HepG2 (cell line): ENCODE results near the gene LNPK. TPM values are rescaled to one million over a fixed set of nuclear protein-coding genes. Genes with fewer than 3 reads are reported as not detected.
A peak's percentile ranks its signal among the peaks of the same experiment; 100 is the strongest.
"Not testable (repeated sequence)": the region's sequence is repeated elsewhere in the genome, so short reads cannot be mapped to it uniquely, and the experiment has no call there.

ENCODE experiments used
- ELF3 ChIP-seq: IDR thresholded peaks from 2 replicates; pipeline ENCODE4 v1.6.1; 2016; ENCODE audit warnings: missing genetic modification reagents, missing compliant biosample characterization
- HNF4A ChIP-seq: sonication (generic); formaldehyde crosslinking; IDR thresholded peaks from 2 replicates; pipeline ENCODE4 v1.4.0; 2020; ENCODE audit warnings: missing genetic modification reagents
- HOXA5 ChIP-seq: sonication (generic); formaldehyde crosslinking; IDR thresholded peaks from 2 replicates; pipeline ENCODE4 v1.4.0; 2020; ENCODE audit warnings: missing genetic modification reagents
- MTA1 ChIP-seq: sonication (generic); formaldehyde crosslinking; IDR thresholded peaks from 2 replicates; pipeline ENCODE4 v1.4.0; 2020; ENCODE audit warnings: missing genetic modification reagents, mild to moderate bottlenecking, borderline replicate concordance
- NCOA2 ChIP-seq: sonication (generic); formaldehyde crosslinking; IDR thresholded peaks from 2 replicates; pipeline ENCODE4 v1.8.0; 2022; ENCODE audit warnings: inconsistent platforms
- NFKB2 ChIP-seq: sonication (generic); formaldehyde crosslinking; IDR thresholded peaks from 2 replicates; pipeline ENCODE4 v1.4.0; 2020; ENCODE audit warnings: missing genetic modification reagents, borderline replicate concordance
- PRPF4 ChIP-seq: fragments of 200-400 bp; formaldehyde crosslinking; IDR thresholded peaks from 2 replicates; pipeline ENCODE4 v1.6.1; 2016; ENCODE audit warnings: low read length, low read depth; ENCODE audit not compliant: poor library complexity, severe bottlenecking
- SKI ChIP-seq: fragments of 450-650 bp; IDR thresholded peaks from one replicate; pipeline ENCODE4 v1.6.1; 2018; ENCODE audit warnings: mild to moderate bottlenecking; ENCODE audit not compliant: partially characterized antibody
- STAT6 ChIP-seq: sonication (generic); formaldehyde crosslinking; IDR thresholded peaks from 2 replicates; pipeline ENCODE4 v1.4.0; 2020; ENCODE audit warnings: missing genetic modification reagents, mild to moderate bottlenecking, borderline replicate concordance
- TCF12 ChIP-seq, 2 experiments: fragments of 450-650 bp in 1 of 2; sonication (generic) in 1 of 2; formaldehyde crosslinking in 1 of 2; IDR thresholded peaks; 2 replicates each; pipeline versions ENCODE4 v1.6.1 to v1.8.0; 2017 to 2022; ENCODE audit warnings: antibody characterized with exemption in 1 of 2, mild to moderate bottlenecking in 1 of 2, missing genetic modification reagents in 1 of 2, moderate library complexity in 1 of 2
- ZNF292 ChIP-seq: sonication (generic); formaldehyde crosslinking; IDR thresholded peaks from 2 replicates; pipeline ENCODE4 v1.8.1; 2022; ENCODE audit warnings: mild to moderate bottlenecking, low read depth, missing genetic modification reagents, borderline replicate concordance
- ZNF549 ChIP-seq: sonication (generic); formaldehyde crosslinking; IDR thresholded peaks from 2 replicates; pipeline ENCODE4 v1.5.0; 2020; ENCODE audit warnings: missing genetic modification reagents
- polyA plus RNA-seq, 8 experiments: library from polyadenylated mRNA; depleted of rRNA in 3 of 8; stranded (reverse) in 7 of 8; unstranded in 1 of 8; fragments of >200 nt; fragmentation: Illumina TruSeq in 4 of 8; extraction: Trizol in 4 of 8; gene quantifications; 2 replicates each; pipeline versions ENCODE4 v1.2.1 to v1.2.3, GENCODE V29; 2011 to 2016; ENCODE audit warnings: low read depth in 4 of 8, missing spikeins in 1 of 8, mixed read lengths in 1 of 8; ENCODE audit not compliant: insufficient read depth in 1 of 8
- total RNA-seq, 5 experiments: library from RNA; depleted of rRNA; stranded (reverse); fragments of >200 nt; fragmentation: Illumina TruSeq; extraction: Trizol; gene quantifications; 2 replicates each; pipeline ENCODE4 v1.2.3, GENCODE V29; 2016; ENCODE audit warnings: low read depth in 1 of 5
- TF ChIP-seq, protein P1 (sequence below): sonication (generic); formaldehyde crosslinking; IDR thresholded peaks from 2 replicates; pipeline ENCODE4 v1.8.1; 2023; ENCODE audit warnings: mild to moderate bottlenecking, moderate library complexity, missing genetic modification reagents
- TF ChIP-seq, protein P2 (sequence below): sonication (generic); formaldehyde crosslinking; conservative IDR thresholded peaks from 2 replicates; pipeline ENCODE4 v1.4.0; 2020; ENCODE audit warnings: missing genetic modification reagents
- TF ChIP-seq, protein P3 (sequence below): IDR thresholded peaks from 2 replicates; pipeline ENCODE4 v1.6.1; 2016; ENCODE audit warnings: mild to moderate bottlenecking

Gene LNPK
- total and polyA plus RNA-seq, 2 of the 13 experiments (the other 11 are each of a cell fraction or from before 2014, with no cell fraction given): 25.4 to 26.1 TPM

DNA sequence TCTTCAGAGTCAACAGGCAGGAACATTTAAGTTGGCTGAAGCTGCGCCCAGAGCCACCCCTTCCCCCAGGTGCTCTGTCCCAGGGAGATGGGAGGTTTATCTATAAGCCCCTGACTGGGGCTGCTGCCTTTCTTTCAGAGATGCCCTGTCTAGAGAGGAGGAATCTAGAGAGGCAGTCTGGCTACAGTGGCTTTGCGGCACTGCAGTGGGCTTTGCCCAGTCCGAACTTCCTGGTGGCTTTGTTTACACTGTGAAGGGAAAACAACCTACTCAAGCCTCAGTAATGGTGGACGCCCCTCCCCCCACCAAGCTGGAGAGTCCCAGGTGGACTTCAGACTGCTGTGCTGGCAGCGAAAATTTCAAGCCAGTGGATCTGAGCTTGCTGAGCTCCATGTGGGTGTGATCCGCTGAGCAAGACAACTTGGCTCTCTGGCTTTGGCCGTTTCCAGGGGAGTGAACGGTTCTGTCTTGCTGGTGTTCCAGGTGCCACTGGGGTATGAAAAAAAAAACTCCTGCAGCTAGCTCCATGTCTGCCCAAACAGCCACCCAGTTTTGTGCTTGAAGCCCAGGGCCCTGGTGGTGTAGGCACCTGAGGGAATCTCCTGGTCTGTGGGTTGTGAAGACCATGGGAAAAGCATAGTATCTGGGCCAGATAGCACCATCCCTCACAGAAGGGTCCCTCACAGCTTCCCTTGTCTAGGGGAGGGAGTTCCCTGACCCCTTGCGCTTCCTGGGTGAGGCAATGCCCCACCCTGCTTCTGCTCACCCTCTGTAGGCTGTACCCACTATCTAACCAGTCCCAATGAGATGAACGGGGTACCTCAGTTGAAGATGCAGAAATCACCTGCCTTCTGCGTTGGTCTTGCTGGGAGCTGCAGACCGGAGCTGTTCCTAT lies 88.0 kb downstream of the LNPK start (continued):
- TF ChIP-seq, protein P1, sequence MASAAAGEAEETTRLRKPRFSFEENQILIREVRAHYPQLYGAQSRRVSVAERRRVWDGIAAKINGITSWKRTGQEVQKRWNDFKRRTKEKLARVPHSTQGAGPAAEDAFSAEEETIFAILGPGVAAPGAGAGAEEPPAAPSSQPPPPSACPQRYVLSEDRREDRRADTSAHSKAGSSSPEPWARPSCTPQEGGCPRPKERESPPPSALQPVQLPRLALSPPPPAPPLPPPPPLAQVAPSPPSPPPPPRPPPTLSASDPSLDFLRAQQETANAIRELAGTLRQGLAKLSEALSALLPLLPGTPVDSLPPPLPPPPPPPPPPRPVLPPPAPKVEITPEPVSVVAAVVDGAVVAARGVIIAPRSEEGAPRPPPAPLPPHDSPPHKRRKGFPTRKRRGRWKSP: peak; percentile 47; the same call in 1 of the 2 replicates
- TF ChIP-seq HOXA5 (CRISPR knock-in tag) (peak; percentile 52; the same call in 1 of the 2 replicates), PRPF4 (peak; percentile 54), ELF3 (CRISPR knock-in tag) (peak; percentile 100), SKI (peak; percentile 56), NFKB2 (CRISPR knock-in tag) (peak; percentile 56; the same call in 1 of the 2 replicates), TCF12 (CRISPR knock-in tag; IDR thresholded peaks at IDR 0.05) (0 out of 2 replicates have a peak, but pooled peaks have one; percentile 71), ZNF549 (CRISPR knock-in tag) (peak; percentile 86; the same call in 1 of the 2 replicates), HNF4A (CRISPR knock-in tag) (peak; percentile 93), NCOA2 (CRISPR knock-in tag) (peak; percentile 44; the same call in 1 of the 2 replicates), ZNF292 (CRISPR knock-in tag) (0 out of 2 replicates have a peak, but pooled peaks have one; percentile 25), MTA1 (CRISPR knock-in tag) (0 out of 2 replicates have a peak, but pooled peaks have one; percentile 38), STAT6 (CRISPR knock-in tag) (peak; percentile 86; the same call in 1 of the 2 replicates)
- not testable (repeated sequence) for TF ChIP-seq TCF12 (IDR thresholded peaks at IDR 0.05)
- TF ChIP-seq, protein P2, sequence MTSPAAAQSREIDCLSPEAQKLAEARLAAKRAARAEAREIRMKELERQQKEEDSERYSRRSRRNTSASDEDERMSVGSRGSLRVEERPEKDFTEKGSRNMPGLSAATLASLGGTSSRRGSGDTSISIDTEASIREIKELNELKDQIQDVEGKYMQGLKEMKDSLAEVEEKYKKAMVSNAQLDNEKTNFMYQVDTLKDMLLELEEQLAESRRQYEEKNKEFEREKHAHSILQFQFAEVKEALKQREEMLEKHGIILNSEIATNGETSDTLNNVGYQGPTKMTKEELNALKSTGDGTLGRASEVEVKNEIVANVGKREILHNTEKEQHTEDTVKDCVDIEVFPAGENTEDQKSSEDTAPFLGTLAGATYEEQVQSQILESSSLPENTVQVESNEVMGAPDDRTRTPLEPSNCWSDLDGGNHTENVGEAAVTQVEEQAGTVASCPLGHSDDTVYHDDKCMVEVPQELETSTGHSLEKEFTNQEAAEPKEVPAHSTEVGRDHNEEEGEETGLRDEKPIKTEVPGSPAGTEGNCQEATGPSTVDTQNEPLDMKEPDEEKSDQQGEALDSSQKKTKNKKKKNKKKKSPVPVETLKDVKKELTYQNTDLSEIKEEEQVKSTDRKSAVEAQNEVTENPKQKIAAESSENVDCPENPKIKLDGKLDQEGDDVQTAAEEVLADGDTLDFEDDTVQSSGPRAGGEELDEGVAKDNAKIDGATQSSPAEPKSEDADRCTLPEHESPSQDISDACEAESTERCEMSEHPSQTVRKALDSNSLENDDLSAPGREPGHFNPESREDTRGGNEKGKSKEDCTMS: 0 out of 2 replicates have a peak, but pooled peaks have one; percentile 34
- TF ChIP-seq, protein P3, sequence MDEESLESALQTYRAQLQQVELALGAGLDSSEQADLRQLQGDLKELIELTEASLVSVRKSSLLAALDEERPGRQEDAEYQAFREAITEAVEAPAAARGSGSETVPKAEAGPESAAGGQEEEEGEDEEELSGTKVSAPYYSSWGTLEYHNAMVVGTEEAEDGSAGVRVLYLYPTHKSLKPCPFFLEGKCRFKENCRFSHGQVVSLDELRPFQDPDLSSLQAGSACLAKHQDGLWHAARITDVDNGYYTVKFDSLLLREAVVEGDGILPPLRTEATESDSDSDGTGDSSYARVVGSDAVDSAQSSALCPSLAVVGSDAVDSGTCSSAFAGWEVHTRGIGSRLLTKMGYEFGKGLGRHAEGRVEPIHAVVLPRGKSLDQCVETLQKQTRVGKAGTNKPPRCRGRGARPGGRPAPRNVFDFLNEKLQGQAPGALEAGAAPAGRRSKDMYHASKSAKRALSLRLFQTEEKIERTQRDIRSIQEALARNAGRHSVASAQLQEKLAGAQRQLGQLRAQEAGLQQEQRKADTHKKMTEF (CRISPR knock-in tag): peak; percentile 84; the same call in 1 of the 2 replicates
